ENCODE measurements around the gene SND1.

The SND1 gene

GRCh38 chr7:127690337-127690736 is 38.3 kb downstream of the SND1 start:
- no peak for DNase-seq

- no peak for DNase-seq
These were observed 38.8 kb downstream of the SND1 start for GRCh38 chr7:127690806-127691205.

DNA sequence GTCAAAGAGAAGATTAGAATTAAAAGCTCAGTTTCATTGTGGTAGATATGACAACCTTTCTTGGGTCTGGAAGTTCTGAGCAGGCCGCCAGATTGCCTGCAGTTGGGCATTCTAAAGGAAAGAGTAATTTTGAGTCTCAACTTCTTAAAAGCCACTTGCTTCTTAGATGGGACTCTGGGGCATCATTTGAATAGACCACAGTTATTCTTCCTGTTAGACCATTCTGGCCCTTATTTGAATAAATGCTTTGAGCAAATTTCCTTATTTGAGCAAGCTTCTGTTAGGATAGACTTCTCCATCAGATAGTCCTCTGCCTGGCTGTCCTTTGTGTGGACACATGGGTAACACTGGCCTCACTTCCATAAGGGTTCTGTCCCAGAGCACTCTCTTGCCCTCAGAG is 40.2 kb downstream of the SND1 start:
- no peak for DNase-seq

GRCh38 chr7:127699853-127700252 is 47.9 kb downstream of the SND1 start:
- DNase-seq = no peak

DNA sequence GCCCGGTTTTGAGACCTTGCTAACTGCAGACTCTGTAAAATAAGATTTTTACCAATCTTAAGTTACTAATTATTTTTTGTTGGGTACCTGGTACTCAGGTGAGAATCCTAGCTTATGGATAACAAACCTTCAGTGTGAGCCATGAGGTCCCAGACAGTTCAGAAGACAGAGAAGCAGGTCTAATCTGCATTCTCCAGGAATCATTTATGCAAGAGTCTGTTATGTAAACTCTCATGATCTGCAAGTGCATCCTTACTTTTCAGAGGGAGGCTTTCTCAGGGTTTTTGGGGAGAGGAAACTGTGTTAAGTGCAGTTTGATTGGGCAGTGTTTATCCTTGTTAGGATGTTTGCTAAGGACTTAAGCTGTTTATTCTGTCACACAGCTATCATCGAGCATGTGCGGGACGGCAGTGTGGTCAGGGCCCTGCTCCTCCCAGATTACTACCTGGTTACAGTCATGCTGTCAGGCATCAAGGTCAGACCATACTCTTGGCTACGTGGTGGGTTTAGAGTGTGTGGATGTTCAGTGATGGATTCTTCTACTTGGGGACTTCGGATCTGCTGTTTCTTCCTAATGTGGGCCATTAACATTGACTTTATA is 50.2 kb downstream of the SND1 start:
- DNase-seq = no peak

DNA sequence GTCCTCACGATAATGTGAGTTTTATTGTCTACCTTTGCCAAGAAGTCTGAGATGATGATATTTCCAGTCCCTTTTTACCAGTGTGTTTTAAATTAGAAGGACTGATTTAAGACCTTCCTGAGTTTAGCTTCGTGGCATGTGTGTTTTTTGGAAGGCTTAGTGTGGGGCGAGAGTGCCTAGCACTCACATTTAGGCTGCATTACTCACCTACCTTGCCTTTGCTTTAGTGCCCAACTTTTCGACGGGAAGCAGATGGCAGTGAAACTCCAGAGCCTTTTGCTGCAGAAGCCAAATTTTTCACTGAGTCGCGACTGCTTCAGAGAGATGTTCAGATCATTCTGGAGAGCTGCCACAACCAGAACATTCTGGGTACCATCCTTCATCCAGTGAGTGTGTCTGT is 50.9 kb downstream of the SND1 start:
- no peak for DNase-seq

GRCh38 chr7:127704211-127704610 is 52.2 kb downstream of the SND1 start:
- DNase-seq = no peak

GRCh38 chr7:127705461-127705959 is 53.5 kb downstream of the SND1 start:
- DNase-seq = no peak

DNA sequence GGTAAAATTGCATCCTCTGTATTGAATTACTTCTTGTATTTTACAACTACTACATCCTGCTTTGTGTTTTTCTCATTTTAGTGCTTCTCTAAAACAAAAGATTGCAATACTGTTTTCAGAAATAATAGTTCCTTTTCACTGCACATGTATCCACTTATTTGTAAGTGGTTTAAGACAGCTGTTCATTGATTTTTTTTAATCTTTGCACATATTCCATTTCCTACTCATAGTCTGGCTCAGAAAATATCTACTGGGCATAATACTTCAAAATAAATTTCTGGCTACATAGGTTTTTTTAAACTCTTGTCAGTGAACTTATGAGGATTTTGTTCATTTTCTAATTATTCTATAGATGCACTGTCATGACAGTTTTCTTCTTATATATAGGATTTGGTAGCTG is 54.8 kb downstream of the SND1 start:
- DNase-seq = no peak

DNA sequence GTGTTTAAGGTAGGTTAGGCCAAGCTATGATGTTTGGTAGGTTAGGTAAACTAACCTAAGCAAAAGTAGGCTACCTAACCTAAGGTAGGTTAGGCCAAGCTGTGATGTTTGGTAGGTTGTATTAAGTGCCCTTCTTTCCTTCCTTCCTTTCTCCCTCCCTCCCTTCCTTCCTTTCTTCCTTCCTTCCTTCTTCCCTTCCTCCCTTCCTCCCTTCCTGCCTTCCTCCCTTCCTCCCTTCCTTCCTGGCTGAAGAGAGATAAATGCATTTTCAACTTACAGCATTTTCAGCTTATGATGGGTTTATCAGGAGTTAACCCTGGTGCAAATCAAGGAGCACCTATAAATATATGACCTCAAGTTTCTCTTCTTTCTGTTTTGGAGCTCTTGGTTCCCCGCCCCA is 56.2 kb downstream of the SND1 start:
- no peak for DNase-seq

DNA sequence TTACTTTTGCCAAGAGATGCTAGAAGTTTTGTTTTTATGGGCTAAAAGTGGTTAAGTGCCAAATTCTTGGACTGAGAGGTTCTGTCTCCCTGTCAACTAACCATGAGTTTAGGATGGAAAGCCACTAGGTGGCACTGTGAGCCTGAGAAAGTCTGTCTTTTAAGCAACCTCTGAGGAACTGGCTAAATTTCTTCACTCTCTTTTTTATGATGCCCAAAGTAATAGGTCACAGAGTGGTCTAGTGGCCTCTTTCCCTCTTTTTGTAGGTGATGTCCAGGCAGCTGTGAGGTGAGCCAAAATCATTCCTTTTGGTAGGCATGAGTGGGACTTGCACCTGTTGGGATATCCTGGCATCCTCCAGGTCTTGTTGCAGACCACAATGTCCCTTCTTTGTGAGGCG is 56.8 kb downstream of the SND1 start:
- peak; percentile 79 for DNase-seq

- no peak for DNase-seq
These were observed 58.6 kb downstream of the SND1 start for GRCh38 chr7:127710635-127711034.

DNA sequence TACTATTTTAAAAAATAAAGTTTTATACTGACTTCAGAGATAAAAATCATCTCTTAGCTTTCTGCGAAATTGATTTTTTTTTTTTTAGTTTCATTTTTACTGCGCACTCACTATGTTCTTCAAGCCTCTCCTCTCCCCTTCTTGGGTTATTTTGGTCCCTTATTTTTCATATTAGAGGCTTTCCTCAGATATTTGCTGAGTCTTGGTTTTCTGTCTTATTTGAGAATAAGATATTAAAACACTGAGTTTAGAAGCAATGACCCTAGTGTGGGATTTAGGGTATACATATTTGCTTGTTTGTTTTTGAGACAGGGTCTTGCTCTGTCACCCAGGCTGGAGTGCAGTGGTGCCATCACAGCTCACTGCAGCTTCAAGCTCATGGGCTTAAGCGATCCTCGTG is 59.9 kb downstream of the SND1 start:
- no peak for DNase-seq

GRCh38 chr7:127713006-127713405 is 61.0 kb downstream of the SND1 start:
- no peak for DNase-seq

DNA sequence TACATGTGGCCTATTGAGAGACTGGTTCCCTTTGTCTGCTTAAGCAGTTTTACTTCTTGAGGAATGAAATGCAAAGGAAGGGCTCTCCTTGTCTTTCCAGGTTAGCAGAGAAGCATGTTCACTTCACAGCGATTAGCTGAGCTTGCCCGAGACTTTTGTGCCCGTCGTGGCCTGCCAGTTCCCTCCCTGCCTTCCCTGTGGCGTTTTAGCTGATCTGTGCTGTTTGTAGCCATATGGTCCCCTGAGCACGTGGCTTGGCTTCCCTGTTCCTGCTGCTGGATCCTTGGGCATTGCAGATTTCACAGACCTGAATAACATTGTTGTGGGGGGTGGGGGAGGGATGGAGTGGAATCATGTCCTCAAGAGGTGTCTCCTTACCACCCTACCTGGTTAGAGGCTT is 61.8 kb downstream of the SND1 start:
- DNase-seq = no peak

GRCh38 chr7:127715272-127715671 is 63.3 kb downstream of the SND1 start:
- DNase-seq = no peak

- DNase-seq = no peak
These were observed 63.9 kb downstream of the SND1 start for GRCh38 chr7:127715901-127716300.

GRCh38 chr7:127717502-127718339 is 65.7 kb downstream of the SND1 start:
- no peak for DNase-seq

- no peak for DNase-seq
These were observed 66.3 kb downstream of the SND1 start for GRCh38 chr7:127718340-127718679.

DNA sequence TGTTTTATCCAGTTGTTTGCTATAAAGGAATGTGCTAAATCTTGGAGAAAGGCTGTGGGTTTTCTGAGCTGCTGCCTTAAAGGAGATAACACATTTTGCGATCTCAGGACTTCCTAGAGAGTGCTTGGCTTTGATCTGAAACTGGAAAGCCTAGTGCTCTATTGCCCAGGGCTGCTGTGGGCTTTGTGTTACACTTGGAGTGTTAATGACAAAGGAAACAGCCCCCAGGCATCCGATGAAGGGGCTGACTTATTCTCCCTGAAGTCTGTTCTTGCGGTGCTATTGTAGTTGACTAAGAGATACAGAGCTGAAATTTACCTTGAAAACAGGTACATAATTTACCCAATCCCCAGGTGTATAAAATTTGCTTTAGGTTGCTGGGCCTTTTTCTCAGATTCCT is 74.5 kb downstream of the SND1 start:
- no peak for DNase-seq

GRCh38 chr7:127730658-127731276 is 78.8 kb downstream of the SND1 start:
- no peak for DNase-seq

DNA sequence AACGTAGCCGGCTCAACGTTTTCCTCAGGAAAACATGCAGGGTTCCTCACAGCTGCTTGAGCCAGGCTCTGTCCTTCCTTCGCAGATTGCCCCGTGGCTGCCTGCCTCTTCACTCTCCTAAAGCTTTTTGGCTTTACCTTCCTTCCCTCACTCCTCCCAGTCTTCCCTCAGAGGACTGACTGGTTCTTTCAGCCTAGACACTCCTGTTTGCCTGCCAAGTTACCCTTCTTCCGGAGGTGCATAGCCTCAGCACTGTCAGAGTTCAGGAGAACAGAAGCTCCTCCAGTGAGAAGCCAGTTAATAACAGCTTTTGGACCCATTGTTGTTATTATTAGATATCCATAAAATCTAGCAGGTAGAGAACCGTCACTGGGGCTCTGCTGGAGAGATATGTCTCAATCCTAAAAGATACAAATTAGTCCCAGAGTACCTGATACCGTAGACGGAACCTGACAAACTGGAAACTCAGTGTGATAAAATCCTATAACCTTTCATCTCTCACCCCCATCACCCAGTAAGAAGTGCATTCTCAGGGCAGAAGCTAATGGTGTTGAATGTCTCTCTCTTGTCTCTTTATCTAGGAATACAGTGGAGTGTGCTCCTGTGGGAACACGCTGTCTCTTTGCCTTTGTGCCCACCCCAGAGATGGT is 79.6 kb downstream of the SND1 start:
- no peak for DNase-seq

DNA sequence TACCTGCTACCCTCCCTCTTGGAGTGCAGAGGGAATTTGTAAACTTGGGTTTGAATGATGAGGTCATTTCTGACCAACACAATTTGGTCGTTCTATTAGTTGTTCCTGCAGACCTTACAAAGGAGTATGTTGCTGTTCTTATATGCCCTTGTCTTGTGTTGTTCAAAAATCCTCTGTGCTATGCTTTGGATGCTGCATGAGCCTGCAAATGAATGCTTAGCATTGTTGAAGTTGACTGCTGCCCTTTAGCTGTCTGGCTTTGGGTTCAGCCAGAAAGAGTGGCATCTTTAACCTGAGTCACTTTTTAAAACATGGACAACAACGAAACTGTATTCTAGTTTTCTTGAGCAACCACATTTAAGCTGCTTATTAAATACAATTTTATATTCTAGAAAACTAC is 80.3 kb downstream of the SND1 start:
- DNase-seq = no peak

- no peak for DNase-seq
These were observed 82.0 kb downstream of the SND1 start for GRCh38 chr7:127733986-127734385.
